Natural killer cell (primary cell): ENCODE results near the gene INPP4B. TPM values are rescaled to one million over a fixed set of nuclear protein-coding genes. Genes with fewer than 3 reads are reported as not detected.
"Not testable (repeated sequence)": the region's sequence is repeated elsewhere in the genome, so short reads cannot be mapped to it uniquely, and the experiment has no call there.

Experiments used
- ATAC-seq, 3 donors: fragments of 150-1000 bp in 2 of 3; fragments of 200-7000 bp in 1 of 3; cut with Tn5 transposase; 1 replicate in 1 of 3; 2 replicates in 2 of 3; pipeline ENCODE4 v1.10.0; 2021; ENCODE audit warnings: mild to moderate bottlenecking in 2 of 3, moderate library complexity in 2 of 3
- DNase-seq, 2 donors: peaks; one replicate each; pipeline versions ENCODE4 v3.0.0 to v3.0.0-alpha.2; 2013 to 2021; ENCODE audit warnings: mixed read lengths in 1 of 2
- H3K27ac ChIP-seq: one replicate; pipeline ENCODE4 v1.5.1; 2013; ENCODE audit warnings: mild to moderate bottlenecking, low read length
- H3K27me3 ChIP-seq: one replicate; pipeline ENCODE4 v1.6.1; 2013; ENCODE audit warnings: low read length; ENCODE audit not compliant: control insufficient read depth, insufficient read depth
- H3K36me3 ChIP-seq: one replicate; pipeline ENCODE4 v1.6.1; 2013; ENCODE audit warnings: low read length; ENCODE audit not compliant: control insufficient read depth, insufficient read depth
- H3K4me1 ChIP-seq: one replicate; pipeline ENCODE4 v1.6.1; 2013; ENCODE audit warnings: low read length; ENCODE audit not compliant: control insufficient read depth, insufficient read depth
- H3K4me3 ChIP-seq: one replicate; pipeline ENCODE4 v1.5.1; 2013; ENCODE audit warnings: low read length
- H3K9me3 ChIP-seq: one replicate; pipeline ENCODE4 v1.6.1; 2013; ENCODE audit warnings: low read length; ENCODE audit not compliant: control insufficient read depth, insufficient read depth
- H3K27ac Mint-ChIP-seq, 2 donors: one replicate each; pipeline ENCODE4 v1.8.0; 2022; ENCODE audit warnings: mild to moderate bottlenecking in 2 of 2, mixed read lengths in 2 of 2, moderate library complexity in 1 of 2
- H3K27me3 Mint-ChIP-seq, 2 donors: one replicate each; pipeline ENCODE4 v1.8.0; 2022; ENCODE audit warnings: low read depth in 2 of 2, mixed read lengths in 2 of 2
- H3K36me3 Mint-ChIP-seq: one replicate; pipeline ENCODE4 v1.8.0; 2022; ENCODE audit warnings: mixed read lengths
- H3K4me1 Mint-ChIP-seq, 2 donors: one replicate each; pipeline ENCODE4 v1.8.0; 2022; ENCODE audit warnings: mixed read lengths in 2 of 2
- H3K4me3 Mint-ChIP-seq: one replicate; pipeline ENCODE4 v1.8.0; 2022; ENCODE audit warnings: mild to moderate bottlenecking, moderate library complexity, mixed read lengths
- H3K9me3 Mint-ChIP-seq, 2 donors: one replicate each; pipeline ENCODE4 v1.8.0; 2022; ENCODE audit warnings: mixed read lengths in 2 of 2
- WGBS: methylation state at CpG from one replicate; pipeline ENCODE4 v1.1.7; 2013; ENCODE audit warnings: missing lambda C conversion rate; ENCODE audit not compliant: insufficient coverage; 5-methylcytosine and 5-hydroxymethylcytosine counted together
- intact Hi-C: fragments of 100-400 bp; cut with micrococcal nuclease; formaldehyde crosslinking; loops from one replicate; pipeline ENCODE4 v1.14.2; 2022
- total RNA-seq, 4 donors: library from RNA; stranded (reverse); fragments of 120-200 nt in 1 of 4; gene quantifications; one replicate each; pipeline versions ENCODE4 v1.2.3 to v1.2.4, GENCODE V29; 2013 to 2022
- TF ChIP-seq, protein P1 (sequence below): fragments of 200-600 bp; IDR thresholded peaks from one replicate; pipeline ENCODE4 v1.8.0; 2022; ENCODE audit warnings: antibody characterized with exemption

Gene INPP4B
- total RNA-seq, 3 donors from 2014 or later (not counting 1 experiment from before 2014, with no cell fraction given) = 2.4 to 6.2 (median 4.5) TPM

DNA sequence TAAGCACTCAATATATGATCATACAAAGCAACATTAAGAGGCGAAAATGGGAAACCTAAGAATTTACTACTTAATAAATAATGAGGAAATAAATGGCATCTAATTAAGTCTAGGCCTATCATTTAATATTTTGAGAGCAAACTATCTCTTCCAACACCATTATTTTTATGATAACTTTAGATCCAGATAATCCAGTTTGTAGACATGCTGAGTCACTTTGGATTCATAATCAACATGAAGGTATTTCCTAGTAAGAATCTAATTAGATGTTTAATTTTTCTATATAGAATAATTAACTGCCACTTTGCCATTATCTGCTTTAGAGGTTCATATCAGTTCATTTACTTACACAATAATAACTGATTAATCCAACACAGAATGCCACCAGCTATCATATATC lies 336.2 kb downstream of the INPP4B start:
- ATAC-seq (no peak), DNase-seq (no peak)
- intact Hi-C loops = no loop called here
- no peak overlapping the region for H3K4me3 ChIP-seq
- H3K36me3 ChIP-seq = no peaks in the 10 kb centered on the region
- TF ChIP-seq, protein P1, sequence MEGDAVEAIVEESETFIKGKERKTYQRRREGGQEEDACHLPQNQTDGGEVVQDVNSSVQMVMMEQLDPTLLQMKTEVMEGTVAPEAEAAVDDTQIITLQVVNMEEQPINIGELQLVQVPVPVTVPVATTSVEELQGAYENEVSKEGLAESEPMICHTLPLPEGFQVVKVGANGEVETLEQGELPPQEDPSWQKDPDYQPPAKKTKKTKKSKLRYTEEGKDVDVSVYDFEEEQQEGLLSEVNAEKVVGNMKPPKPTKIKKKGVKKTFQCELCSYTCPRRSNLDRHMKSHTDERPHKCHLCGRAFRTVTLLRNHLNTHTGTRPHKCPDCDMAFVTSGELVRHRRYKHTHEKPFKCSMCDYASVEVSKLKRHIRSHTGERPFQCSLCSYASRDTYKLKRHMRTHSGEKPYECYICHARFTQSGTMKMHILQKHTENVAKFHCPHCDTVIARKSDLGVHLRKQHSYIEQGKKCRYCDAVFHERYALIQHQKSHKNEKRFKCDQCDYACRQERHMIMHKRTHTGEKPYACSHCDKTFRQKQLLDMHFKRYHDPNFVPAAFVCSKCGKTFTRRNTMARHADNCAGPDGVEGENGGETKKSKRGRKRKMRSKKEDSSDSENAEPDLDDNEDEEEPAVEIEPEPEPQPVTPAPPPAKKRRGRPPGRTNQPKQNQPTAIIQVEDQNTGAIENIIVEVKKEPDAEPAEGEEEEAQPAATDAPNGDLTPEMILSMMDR = no peak
- Mint-ChIP-seq H3K4me1 (no peaks in the 10 kb centered on the region), H3K36me3 (no peaks in the 10 kb centered on the region), H3K9me3 (peaks cover 0 to 2% of the 10 kb centered on the region in 2 donors), H3K27me3 (no peaks in the 10 kb centered on the region), H3K27ac (no peak overlapping the region), H3K4me3 (no peak overlapping the region)
- WGBS = no CpG with 5 or more reads among the region's 1 CpG
- H3K27me3 ChIP-seq = no peaks in the 10 kb centered on the region
- H3K27ac ChIP-seq = no peak overlapping the region
- no peaks in the 10 kb centered on the region for H3K9me3 ChIP-seq
- H3K4me1 ChIP-seq = no peaks in the 10 kb centered on the region

DNA sequence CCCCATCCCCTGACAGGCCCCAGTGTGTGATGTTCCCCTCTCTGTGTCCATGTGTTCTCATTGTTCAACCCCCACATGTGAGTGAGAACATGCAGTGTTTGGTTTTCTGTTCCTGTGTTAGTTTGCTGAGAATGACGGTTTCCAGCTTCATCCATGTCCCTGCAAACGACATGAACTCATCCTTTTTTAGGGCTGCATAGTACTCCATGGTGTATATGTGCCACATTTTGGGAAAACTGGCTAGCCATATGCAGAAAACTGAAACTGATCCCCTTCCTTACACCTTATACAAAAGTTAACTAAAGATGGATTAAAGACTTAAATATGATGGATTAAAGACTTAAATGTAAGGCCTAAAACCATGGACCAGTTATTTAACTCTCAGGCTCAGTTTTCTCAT lies 336.7 kb downstream of the INPP4B start:
- H3K27me3 Mint-ChIP-seq, H3K27ac ChIP-seq, ATAC-seq, H3K4me1 ChIP-seq, H3K27ac Mint-ChIP-seq, H3K4me3 Mint-ChIP-seq, H3K27me3 ChIP-seq, H3K4me3 ChIP-seq, H3K36me3 ChIP-seq, intact Hi-C loops, H3K4me1 Mint-ChIP-seq, H3K9me3 ChIP-seq, H3K9me3 Mint-ChIP-seq, H3K36me3 Mint-ChIP-seq, DNase-seq: not testable (repeated sequence)
- 93% methylated on average over 2 of the region's 2 CpGs for WGBS

DNA sequence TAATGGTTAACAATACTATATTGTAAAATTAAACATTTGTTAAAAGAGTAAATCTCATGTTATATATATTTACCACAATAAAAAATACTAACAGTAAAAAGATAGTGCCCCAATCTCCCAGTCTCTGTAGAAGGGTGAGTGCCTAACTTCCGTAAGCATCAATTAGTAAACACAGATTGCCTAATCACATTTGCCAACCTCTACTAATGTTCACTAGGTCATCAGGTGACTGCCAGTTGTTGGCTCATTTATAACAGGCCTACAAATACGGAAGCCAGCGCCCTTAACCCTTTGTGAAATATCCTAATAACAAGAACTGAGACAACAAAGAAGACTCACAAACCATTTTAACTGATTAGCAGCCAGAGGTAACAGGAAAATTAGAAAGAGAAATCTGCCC lies 345.1 kb downstream of the INPP4B start:
- WGBS = 92% methylated on average over 3 of the region's 3 CpGs
- no peaks in the 10 kb centered on the region for H3K9me3 ChIP-seq
- DNase-seq = no peak
- H3K9me3 Mint-ChIP-seq = peaks cover 2 to 3% of the 10 kb centered on the region in 2 donors
- no peaks in the 10 kb centered on the region for H3K36me3 ChIP-seq
- no peaks in the 10 kb centered on the region for H3K4me1 Mint-ChIP-seq
- H3K27ac ChIP-seq = no peak overlapping the region
- H3K4me3 ChIP-seq = no peak overlapping the region
- H3K4me1 ChIP-seq = no peaks in the 10 kb centered on the region
- no peaks in the 10 kb centered on the region for H3K27me3 ChIP-seq
- H3K36me3 Mint-ChIP-seq = no peaks in the 10 kb centered on the region
- intact Hi-C loops = no loop called here
- no peak overlapping the region for H3K4me3 Mint-ChIP-seq
- no peaks in the 10 kb centered on the region for H3K27me3 Mint-ChIP-seq
- TF ChIP-seq, protein P1 = no peak
- no peak for ATAC-seq
- no peak overlapping the region for H3K27ac Mint-ChIP-seq

DNA sequence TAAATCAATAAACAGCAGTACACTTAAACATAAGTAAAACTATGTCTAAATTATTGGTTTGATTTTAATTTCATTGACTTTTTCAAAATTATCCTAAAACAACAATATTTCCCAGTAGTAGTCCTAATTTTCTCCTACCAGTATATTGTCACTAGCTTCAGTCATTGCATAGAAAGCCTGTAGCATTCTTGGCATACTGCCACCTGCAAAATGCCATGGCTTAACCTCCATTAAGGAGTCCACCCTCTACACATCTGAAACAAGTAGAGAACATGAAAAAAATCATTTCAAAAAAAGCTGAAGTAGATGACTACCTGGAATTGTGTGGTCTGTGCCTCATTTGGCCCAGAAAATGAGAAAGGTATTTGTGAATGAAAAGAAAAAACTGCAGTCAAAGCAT lies 348.5 kb downstream of the INPP4B start:
- DNase-seq (no peak), ATAC-seq (no peak)
- Mint-ChIP-seq H3K36me3 (no peaks in the 10 kb centered on the region), H3K4me1 (no peaks in the 10 kb centered on the region), H3K9me3 (peaks cover 0 to 4% of the 10 kb centered on the region in 2 donors), H3K4me3 (no peak overlapping the region), H3K27ac (no peak overlapping the region), H3K27me3 (no peaks in the 10 kb centered on the region)
- H3K36me3 ChIP-seq = no peaks in the 10 kb centered on the region
- no peaks in the 10 kb centered on the region for H3K4me1 ChIP-seq
- no peaks in the 10 kb centered on the region for H3K27me3 ChIP-seq
- no peak overlapping the region for H3K4me3 ChIP-seq
- TF ChIP-seq, protein P1 = no peak
- intact Hi-C loops = no loop called here
- H3K9me3 ChIP-seq = no peaks in the 10 kb centered on the region
- no peak overlapping the region for H3K27ac ChIP-seq
